Prostate gland (tissue), 2 donors: Measurements from ENCODE around the gene MICAL1. TPM values are rescaled to one million over a fixed set of nuclear protein-coding genes. Genes with fewer than 3 reads are reported as not detected.

ENCODE experiments used
- DNase-seq: peaks from one replicate; pipeline ENCODE4 v3.0.0-alpha.2; 2019; ENCODE audit warnings: low spot score
- H3K27ac ChIP-seq, 2 donors: fragments of 200-600 bp; sonication (generic); 2 replicates each; pipeline ENCODE4 v1.5.1; 2017 to 2019
- H3K27me3 ChIP-seq: fragments of 200-600 bp; sonication (generic); replicated peaks from 2 replicates; pipeline ENCODE4 v1.5.1; 2019; ENCODE audit not compliant: insufficient read depth
- H3K36me3 ChIP-seq, 2 donors: fragments of 200-600 bp; sonication (generic); 1 replicate in 1 of 2; 2 replicates in 1 of 2; pipeline versions ENCODE4 v1.5.1 to v1.8.1; 2017 to 2019
- H3K4me1 ChIP-seq: fragments of 200-600 bp; sonication (generic); replicated peaks from 2 replicates; pipeline ENCODE4 v1.5.1; 2019
- H3K4me3 ChIP-seq, 2 donors: fragments of 200-600 bp; sonication (generic); 2 replicates each; pipeline ENCODE4 v1.5.1; 2017 to 2019
- H3K9me3 ChIP-seq: fragments of 200-600 bp; sonication (generic); 2 replicates; pipeline ENCODE4 v1.5.1; 2017
- POLR2A ChIP-seq: fragments of 450-650 bp; IDR thresholded peaks from one replicate; pipeline ENCODE4 v1.6.1; 2016; ENCODE audit warnings: antibody characterized with exemption, mild to moderate bottlenecking
- POLR2AphosphoS5 ChIP-seq: sonication (generic); formaldehyde crosslinking; IDR thresholded peaks from one replicate; pipeline ENCODE4 v1.6.1; 2017; ENCODE audit warnings: antibody characterized with exemption
- WGBS: methylation state at CpG from one replicate; pipeline ENCODE4 v1.1.5; 2018; 5-methylcytosine and 5-hydroxymethylcytosine counted together
- intact Hi-C: fragments of 100-400 bp; cut with DNase I; formaldehyde crosslinking; loops from one replicate; pipeline ENCODE4 v1.14.2; 2022
- total RNA-seq, 2 donors: library from RNA; depleted of rRNA; stranded (reverse); fragments of >200 nt; gene quantifications; one replicate each; pipeline ENCODE4 v1.1.0, GENCODE V29; 2016
- TF ChIP-seq, protein P1 (sequence below), 4 experiments: fragments of 200-600 bp in 2 of 4; fragments of 450-650 bp in 2 of 4; sonication (generic) in 2 of 4; IDR thresholded peaks; 1 replicate in 3 of 4; 2 replicates in 1 of 4; pipeline ENCODE4 v1.5.1; 2016 to 2019; ENCODE audit warnings: antibody characterized with exemption in 4 of 4, mild to moderate bottlenecking in 2 of 4, moderate library complexity in 2 of 4

The MICAL1 gene
- total RNA-seq, 2 donors from 2014 or later = 13.9 to 55.4 TPM

DNA sequence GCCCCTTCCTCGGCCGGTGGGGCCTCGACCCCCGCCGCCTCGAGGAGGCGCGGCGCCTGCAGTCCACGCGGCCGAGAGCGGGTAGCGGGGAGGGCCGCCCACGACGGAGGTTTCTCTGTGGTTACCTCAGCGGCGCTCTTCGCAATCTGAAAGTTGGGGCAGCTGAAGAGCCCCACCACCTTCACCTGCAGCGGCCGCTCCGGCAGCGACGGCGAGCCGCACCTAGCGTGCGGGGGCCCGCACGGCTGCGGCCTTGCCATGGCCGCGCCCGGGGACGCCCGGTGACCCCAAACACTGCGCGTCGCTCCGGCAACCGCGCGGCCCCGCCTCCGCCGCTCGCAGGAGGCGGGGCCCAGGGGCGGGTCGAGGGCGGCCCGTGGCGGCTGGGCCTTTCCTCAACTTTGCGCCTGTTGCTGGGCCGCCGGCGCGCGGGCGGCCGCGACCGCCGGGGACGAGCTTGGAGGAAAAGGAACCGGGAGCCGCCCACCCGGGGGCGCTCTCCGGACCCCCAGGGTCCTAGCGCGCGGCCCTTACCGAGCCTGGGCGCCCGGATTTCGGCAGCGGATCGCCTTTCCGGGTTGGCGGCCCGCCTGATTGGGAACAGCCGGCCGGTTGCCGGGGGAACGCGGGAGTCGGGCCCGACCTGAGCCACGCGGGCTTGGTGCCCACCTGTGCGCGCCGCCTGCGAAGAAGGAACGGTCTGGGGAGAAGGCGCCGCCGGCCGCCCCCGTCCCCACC is 15.1 kb downstream of the MICAL1 start, which contains the start of the genes PPIL6 and SMPD2:
Gene PPIL6 (minus strand): TSS at position 298 of the 738 bp plus-strand sequence. CDS start 38 bp downstream, at position 260.
Gene SMPD2 (plus strand): TSS at position 394 of the 738 bp plus-strand sequence. CDS start 398 bp downstream, outside the sequence.
- Histone ChIP-seq H3K4me1 (no peaks in the 10 kb centered on the region), H3K27ac (peak within 1 kb of the TSS; percentile 80 to 81), H3K9me3 (no peaks in the 10 kb centered on the region), H3K27me3 (no peaks in the 10 kb centered on the region), H3K36me3 (peaks cover 0 to 3% of the 10 kb centered on the region in 2 donors), H3K4me3 (peak within 1 kb of the TSS; percentile 46 to 58)
- intact Hi-C loops = loop anchor here (2.0 kb wide), 2 partner anchors 42 to 58 kb away; partner anchors contain the start of genes CD164 and ZBTB24
- WGBS = 0% methylated on average over 29 of the region's 102 CpGs
- DNase-seq = peak; percentile 86
- TF ChIP-seq POLR2AphosphoS5 (peak; percentile 43), POLR2A (peak; percentile 59)
- TF ChIP-seq, protein P1, sequence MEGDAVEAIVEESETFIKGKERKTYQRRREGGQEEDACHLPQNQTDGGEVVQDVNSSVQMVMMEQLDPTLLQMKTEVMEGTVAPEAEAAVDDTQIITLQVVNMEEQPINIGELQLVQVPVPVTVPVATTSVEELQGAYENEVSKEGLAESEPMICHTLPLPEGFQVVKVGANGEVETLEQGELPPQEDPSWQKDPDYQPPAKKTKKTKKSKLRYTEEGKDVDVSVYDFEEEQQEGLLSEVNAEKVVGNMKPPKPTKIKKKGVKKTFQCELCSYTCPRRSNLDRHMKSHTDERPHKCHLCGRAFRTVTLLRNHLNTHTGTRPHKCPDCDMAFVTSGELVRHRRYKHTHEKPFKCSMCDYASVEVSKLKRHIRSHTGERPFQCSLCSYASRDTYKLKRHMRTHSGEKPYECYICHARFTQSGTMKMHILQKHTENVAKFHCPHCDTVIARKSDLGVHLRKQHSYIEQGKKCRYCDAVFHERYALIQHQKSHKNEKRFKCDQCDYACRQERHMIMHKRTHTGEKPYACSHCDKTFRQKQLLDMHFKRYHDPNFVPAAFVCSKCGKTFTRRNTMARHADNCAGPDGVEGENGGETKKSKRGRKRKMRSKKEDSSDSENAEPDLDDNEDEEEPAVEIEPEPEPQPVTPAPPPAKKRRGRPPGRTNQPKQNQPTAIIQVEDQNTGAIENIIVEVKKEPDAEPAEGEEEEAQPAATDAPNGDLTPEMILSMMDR (IDR thresholded peaks at IDR 0.05) = peak in 3 of 4 experiments; percentile 9 to 37 (median 34)

DNA sequence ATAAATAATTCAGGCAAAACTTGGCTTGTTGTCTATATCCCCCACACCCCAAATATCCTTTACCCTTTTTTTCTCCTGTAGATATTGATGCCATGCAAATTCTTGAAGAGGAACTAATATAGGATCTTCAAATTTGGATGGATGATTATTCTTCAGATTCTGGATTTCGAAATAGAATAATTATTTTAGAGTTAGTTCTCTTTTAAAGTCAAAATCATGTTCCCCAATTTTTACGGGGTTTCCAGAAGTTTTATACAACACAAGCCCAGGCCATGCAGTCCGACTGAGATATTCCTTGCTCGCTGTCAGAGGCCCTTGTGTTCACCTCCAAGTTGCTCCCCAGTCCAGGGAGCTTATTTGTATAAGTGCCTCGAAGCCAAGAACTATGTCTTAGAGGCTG is 19.5 kb downstream of the MICAL1 start:
- Histone ChIP-seq H3K27ac (no peak overlapping the region), H3K27me3 (no peaks in the 10 kb centered on the region), H3K36me3 (no peaks in the 10 kb centered on the region), H3K9me3 (no peaks in the 10 kb centered on the region), H3K4me1 (no peaks in the 10 kb centered on the region), H3K4me3 (no peak overlapping the region)
- no peak for TF ChIP-seq POLR2A
- no peak for TF ChIP-seq POLR2AphosphoS5
- TF ChIP-seq, protein P1 (IDR thresholded peaks at IDR 0.05) = no peak
- WGBS = 91% methylated on average over 5 of the region's 5 CpGs
- intact Hi-C loops = no loop called here
- no peak for DNase-seq

DNA sequence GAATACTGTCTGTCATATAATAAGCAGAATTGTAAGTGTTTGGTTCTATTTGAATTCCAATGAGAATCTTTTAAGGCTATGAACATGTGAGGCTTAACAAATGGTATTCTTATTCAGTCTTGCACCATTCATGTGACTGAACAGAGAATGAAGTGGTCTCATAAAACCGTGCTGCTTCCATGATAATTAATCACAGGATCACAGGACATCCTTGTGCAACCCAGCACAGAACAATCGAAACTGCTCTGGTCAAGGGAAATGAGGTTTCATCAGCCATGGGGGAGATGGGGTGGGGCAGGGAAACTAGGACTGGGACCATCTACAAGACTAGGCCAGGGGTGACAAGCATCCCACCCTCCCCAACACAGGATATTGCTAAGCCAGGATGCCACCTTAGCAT is 21.1 kb downstream of the MICAL1 start:
- no peak for DNase-seq
- no peak overlapping the region for H3K27ac ChIP-seq
- no peak overlapping the region for H3K4me3 ChIP-seq
- H3K9me3 ChIP-seq = no peaks in the 10 kb centered on the region
- 49% methylated on average over 2 of the region's 2 CpGs for WGBS
- intact Hi-C loops = no loop called here
- H3K27me3 ChIP-seq = no peaks in the 10 kb centered on the region
- TF ChIP-seq, protein P1 (IDR thresholded peaks at IDR 0.05) = no peak
- no peak for TF ChIP-seq POLR2A
- no peaks in the 10 kb centered on the region for H3K4me1 ChIP-seq
- H3K36me3 ChIP-seq = no peaks in the 10 kb centered on the region

DNA sequence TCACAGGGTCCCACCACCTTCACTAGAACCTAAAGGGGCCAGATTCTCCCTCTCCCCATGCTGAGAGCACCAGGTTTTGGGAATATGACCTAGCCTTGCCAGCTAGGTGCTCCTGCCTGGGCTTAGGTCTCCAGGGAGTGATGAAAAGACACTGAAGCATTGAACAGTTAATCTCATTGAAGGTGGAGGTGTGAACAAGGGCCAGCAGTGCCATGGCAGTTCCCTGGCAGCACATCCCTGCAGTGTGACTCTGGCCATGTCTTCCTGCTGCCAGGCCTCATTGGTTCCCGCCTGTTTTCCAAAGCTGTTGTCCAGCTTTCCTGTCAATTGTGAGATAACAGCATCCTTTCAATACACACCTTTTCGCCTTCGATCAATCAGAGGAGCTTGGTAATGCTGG is 26.1 kb downstream of the MICAL1 start:
- Histone ChIP-seq H3K4me3 (no peak overlapping the region), H3K27ac (no peak overlapping the region), H3K4me1 (no peaks in the 10 kb centered on the region), H3K27me3 (no peaks in the 10 kb centered on the region), H3K9me3 (no peaks in the 10 kb centered on the region), H3K36me3 (no peaks in the 10 kb centered on the region)
- WGBS = 94% methylated on average over 3 of the region's 3 CpGs
- intact Hi-C loops = no loop called here
- DNase-seq = no peak
- TF ChIP-seq, protein P1 (IDR thresholded peaks at IDR 0.05) = no peak
- TF ChIP-seq POLR2A (no peak), POLR2AphosphoS5 (no peak)
